ENCODE results near the gene ZNF800. TPM values are rescaled to one million over a fixed set of nuclear protein-coding genes. Genes with fewer than 3 reads are reported as not detected.

Gene ZNF800
- polyA plus RNA-seq, 1 of the 3 experiments (the other 2 are of a cell fraction), result 9.2 TPM

DNA sequence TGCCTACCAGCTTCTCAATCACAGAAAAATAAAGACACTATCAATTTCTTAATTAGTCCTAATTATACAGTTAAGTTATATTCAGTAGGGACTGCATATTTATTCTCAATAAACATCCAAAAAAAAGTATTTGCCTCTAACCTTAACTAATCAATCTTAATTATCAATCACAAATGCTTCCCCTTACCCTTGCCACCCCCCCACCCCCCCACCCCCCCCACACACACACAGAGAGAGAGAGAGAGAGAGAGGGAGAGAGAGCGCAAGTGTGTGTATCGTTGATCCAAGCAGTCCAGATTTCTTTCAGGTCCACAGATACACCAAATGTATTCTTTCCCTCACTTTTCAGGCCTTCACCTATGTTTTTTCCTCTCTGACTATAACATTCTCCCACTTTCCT is 12.9 kb downstream of the ZNF800 start:
- TF ChIP-seq, protein P1, sequence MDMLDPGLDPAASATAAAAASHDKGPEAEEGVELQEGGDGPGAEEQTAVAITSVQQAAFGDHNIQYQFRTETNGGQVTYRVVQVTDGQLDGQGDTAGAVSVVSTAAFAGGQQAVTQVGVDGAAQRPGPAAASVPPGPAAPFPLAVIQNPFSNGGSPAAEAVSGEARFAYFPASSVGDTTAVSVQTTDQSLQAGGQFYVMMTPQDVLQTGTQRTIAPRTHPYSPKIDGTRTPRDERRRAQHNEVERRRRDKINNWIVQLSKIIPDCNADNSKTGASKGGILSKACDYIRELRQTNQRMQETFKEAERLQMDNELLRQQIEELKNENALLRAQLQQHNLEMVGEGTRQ (IDR thresholded peaks at IDR 0.05; ENCODE audit: borderline replicate concordance, low read depth, low read length), result no peak
- TF ChIP-seq REST (IDR thresholded peaks at IDR 0.05; ENCODE audit: low read depth, low read length) (no peak), RAD21 (IDR thresholded peaks at IDR 0.05; ENCODE audit: low read length) (no peak), RCOR1 (IDR thresholded peaks at IDR 0.05; ENCODE audit: low read length) (no peak), JUND (IDR thresholded peaks at IDR 0.05) (no peak)
- Histone ChIP-seq H3K27me3 (ENCODE audit: insufficient read depth) (no peaks in the 10 kb centered on the region), H2AFZ (ENCODE audit: low read depth) (no peak overlapping the region), H3K4me2 (no peak overlapping the region), H4K20me1 (ENCODE audit: insufficient read depth) (peaks cover 50% of the 10 kb centered on the region; the same call in 1 of the 2 replicates), H3K4me1 (ENCODE audit: control insufficient read depth in 1 of 2, insufficient read depth in 2 of 2, low read depth in 1 of 2, low read length in 1 of 2) (peaks cover 0 to 12% of the 10 kb centered on the region in 2 experiments; a peak in 2 of 4 replicates), H3K9me3 (no peaks in the 10 kb centered on the region), H3K9me2 (no peaks in the 10 kb centered on the region), H3K9ac (no peak overlapping the region), H3F3A (replicated peaks; ENCODE audit: insufficient read depth) (peaks cover 21% of the 10 kb centered on the region), H3K4me3 (ENCODE audit: low read depth in 2 of 2, low read length in 1 of 2) (no peak overlapping the region), H3K36me3 (replicated peaks in 1 of 2; ENCODE audit: control insufficient read depth in 1 of 2, insufficient read depth in 2 of 2, low read length in 1 of 2) (peaks cover 60 to 79% of the 10 kb centered on the region in 2 experiments), H3K79me2 (ENCODE audit: insufficient read depth) (peaks cover 73% of the 10 kb centered on the region), H3K27ac (ENCODE audit: low read depth in 2 of 2, low read length in 1 of 2) (no peak overlapping the region)
- DNase-seq, result no peak
- 93% methylated on average over 2 of the region's 2 CpGs for WGBS (ENCODE audit: low lambda C conversion rate)
- POLR2A ChIA-PET, result interaction anchor here (1.5 kb wide), 1 partner anchor 13 kb away, joined by 4 read pairs; the partner anchor contains the start of gene ZNF800
- CTCF ChIA-PET, result interaction anchor here (1.2 kb wide), 1 partner anchor 32 kb away, joined by 5 read pairs; no protein-coding TSS in a partner anchor

- Histone ChIP-seq H3K9ac (no peak overlapping the region), H3K79me2 (ENCODE audit: insufficient read depth) (peaks cover 68% of the 10 kb centered on the region), H3K4me1 (ENCODE audit: control insufficient read depth in 1 of 2, insufficient read depth in 2 of 2, low read depth in 1 of 2, low read length in 1 of 2) (peaks cover 0 to 12% of the 10 kb centered on the region in 2 experiments; a peak in 2 of 4 replicates), H3K27me3 (ENCODE audit: insufficient read depth) (no peaks in the 10 kb centered on the region), H3F3A (replicated peaks; ENCODE audit: insufficient read depth) (peaks cover 18% of the 10 kb centered on the region), H3K36me3 (replicated peaks in 1 of 2; ENCODE audit: control insufficient read depth in 1 of 2, insufficient read depth in 2 of 2, low read length in 1 of 2) (peaks cover 66 to 85% of the 10 kb centered on the region in 2 experiments), H3K4me2 (no peak overlapping the region), H3K4me3 (ENCODE audit: low read depth in 2 of 2, low read length in 1 of 2) (no peak overlapping the region), H2AFZ (ENCODE audit: low read depth) (no peak overlapping the region), H4K20me1 (ENCODE audit: insufficient read depth) (peaks cover 48% of the 10 kb centered on the region; the same call in 1 of the 2 replicates), H3K27ac (ENCODE audit: low read depth in 2 of 2, low read length in 1 of 2) (no peak overlapping the region), H3K9me3 (no peaks in the 10 kb centered on the region), H3K9me2 (no peaks in the 10 kb centered on the region)
- CTCF ChIA-PET, result interaction anchor here (1.0 to 1.8 kb wide), 4 partner anchors 11 to 125 kb away, joined by 3 to 9 read pairs (median 4); no protein-coding TSS in a partner anchor
- 40% methylated on average over 1 of the region's 1 CpG for WGBS (ENCODE audit: low lambda C conversion rate)
- DNase-seq, result no peak
- POLR2A ChIA-PET, result no interaction called here
- TF ChIP-seq YY1 (IDR thresholded peaks at IDR 0.05; ENCODE audit: low read depth), result no peak
- TF ChIP-seq RAD21 (IDR thresholded peaks at IDR 0.05; ENCODE audit: low read length), result no peak
Measured at GRCh38 chr7:127378537-127378936, 14.0 kb downstream of the ZNF800 start.
